ENCODE measurements around the gene FAM200A.

- TF ChIP-seq POLR2AphosphoS5 (IDR thresholded peaks at IDR 0.05; ENCODE audit: borderline replicate concordance, low read depth, low read length) (no peak), EZH2 (IDR thresholded peaks at IDR 0.05) (no peak)
Measured at GRCh38 chr7:99597762-99598501, 46.0 kb upstream of the FAM200A start, which contains the start of gene TMEM225B.
